Measurements from ENCODE around the gene STARD6. TPM values are rescaled to one million over a fixed set of nuclear protein-coding genes. Genes with fewer than 3 reads are reported as not detected.

Gene STARD6, protein sequence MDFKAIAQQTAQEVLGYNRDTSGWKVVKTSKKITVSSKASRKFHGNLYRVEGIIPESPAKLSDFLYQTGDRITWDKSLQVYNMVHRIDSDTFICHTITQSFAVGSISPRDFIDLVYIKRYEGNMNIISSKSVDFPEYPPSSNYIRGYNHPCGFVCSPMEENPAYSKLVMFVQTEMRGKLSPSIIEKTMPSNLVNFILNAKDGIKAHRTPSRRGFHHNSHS
- not detected for total RNA-seq

DNA sequence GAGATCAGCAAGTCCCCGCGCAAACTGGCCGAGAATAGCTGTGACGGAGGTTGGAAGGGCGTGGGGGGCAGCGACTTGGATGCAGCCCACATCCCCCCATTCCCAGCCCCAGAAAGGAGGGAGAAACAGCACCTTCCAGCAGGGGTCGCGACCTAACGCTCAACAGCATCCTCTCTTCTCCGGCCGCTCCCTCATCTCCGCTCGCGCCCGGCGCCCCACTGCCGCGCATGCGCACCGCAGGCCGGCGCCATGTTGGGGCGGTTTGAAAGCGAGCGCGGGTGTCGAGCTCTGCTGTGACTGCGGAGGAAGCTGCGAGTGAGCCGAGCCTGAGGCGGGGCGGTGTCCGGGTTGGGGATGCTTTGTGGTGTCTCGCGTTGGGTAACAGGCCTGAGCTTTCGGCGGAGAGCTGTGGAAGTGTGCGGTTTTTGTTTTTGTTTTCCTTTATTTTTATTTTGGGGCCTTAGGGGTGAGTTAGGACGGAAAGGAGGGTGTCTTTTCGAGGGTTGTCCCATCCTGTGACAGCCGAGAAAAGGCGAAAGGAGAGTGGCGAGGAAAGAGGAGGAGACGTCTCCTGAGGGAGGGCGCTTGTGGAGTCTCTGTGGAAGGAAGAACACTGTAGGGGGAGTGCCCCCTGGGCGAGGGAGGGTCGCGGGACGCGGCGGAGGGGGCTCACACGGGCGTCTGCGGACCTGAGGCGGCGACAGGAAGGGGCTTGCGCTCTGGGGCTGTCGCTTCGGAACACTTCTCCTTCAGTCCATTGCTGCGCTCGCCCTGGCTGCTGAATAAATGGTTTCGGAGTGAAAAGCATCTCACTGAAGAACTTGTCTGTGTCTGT, at the start of gene STARD6, which contains the start of gene C18orf54:
Gene STARD6 (minus strand): TSS at position 199 of the 835 bp plus-strand sequence. CDS start 3,285 bp downstream, outside the sequence.
Gene C18orf54 (plus strand): TSS at position 247 of the 835 bp plus-strand sequence. CDS start 2,667 bp downstream, outside the sequence.
- Histone ChIP-seq H3K36me3 (no peaks in the 10 kb centered on the region), H3K4me1 (no peaks in the 10 kb centered on the region), H3K4me3 (peak within 1 kb of the TSS; percentile 60), H3K9me3 (no peaks in the 10 kb centered on the region), H3K27ac (peak within 1 kb of the TSS; percentile 44), H3K27me3 (no peaks in the 10 kb centered on the region), H3K9ac (ENCODE audit: low read depth in 2 of 2, low read length in 2 of 2) (peak within 1 kb of the TSS; percentile 74 to 76)
- TF ChIP-seq, protein P1, sequence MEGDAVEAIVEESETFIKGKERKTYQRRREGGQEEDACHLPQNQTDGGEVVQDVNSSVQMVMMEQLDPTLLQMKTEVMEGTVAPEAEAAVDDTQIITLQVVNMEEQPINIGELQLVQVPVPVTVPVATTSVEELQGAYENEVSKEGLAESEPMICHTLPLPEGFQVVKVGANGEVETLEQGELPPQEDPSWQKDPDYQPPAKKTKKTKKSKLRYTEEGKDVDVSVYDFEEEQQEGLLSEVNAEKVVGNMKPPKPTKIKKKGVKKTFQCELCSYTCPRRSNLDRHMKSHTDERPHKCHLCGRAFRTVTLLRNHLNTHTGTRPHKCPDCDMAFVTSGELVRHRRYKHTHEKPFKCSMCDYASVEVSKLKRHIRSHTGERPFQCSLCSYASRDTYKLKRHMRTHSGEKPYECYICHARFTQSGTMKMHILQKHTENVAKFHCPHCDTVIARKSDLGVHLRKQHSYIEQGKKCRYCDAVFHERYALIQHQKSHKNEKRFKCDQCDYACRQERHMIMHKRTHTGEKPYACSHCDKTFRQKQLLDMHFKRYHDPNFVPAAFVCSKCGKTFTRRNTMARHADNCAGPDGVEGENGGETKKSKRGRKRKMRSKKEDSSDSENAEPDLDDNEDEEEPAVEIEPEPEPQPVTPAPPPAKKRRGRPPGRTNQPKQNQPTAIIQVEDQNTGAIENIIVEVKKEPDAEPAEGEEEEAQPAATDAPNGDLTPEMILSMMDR (IDR thresholded peaks at IDR 0.05), result peak; percentile 16
- intact Hi-C loops (cut with DNase I), result no loop called here
- peak; percentile 90 for DNase-seq

DNA sequence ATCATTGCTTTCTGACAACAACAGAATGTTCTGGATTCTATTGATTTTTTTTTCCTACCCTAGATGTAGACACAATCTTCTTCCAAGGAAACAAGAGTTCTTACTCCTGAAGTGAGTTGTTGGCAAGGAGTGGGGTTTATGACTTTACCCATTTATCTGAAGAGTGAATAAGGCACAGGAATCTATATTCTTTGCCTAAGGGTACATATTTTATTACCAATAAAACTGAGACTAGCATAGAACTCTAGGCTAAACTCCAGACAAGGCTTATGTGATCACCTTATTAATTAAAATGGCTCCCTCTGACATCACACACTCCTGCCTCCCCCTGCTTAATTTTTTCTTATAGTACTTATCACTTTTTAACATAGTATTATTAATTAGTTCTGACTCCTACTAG, 47.6 kb upstream of the STARD6 start:
- Histone ChIP-seq H3K4me3 (no peak overlapping the region), H3K4me1 (no peaks in the 10 kb centered on the region), H3K36me3 (no peaks in the 10 kb centered on the region), H3K9me3 (no peaks in the 10 kb centered on the region), H3K27me3 (no peaks in the 10 kb centered on the region), H3K27ac (no peak overlapping the region), H3K9ac (ENCODE audit: low read depth in 2 of 2, low read length in 2 of 2) (no peak overlapping the region)
- TF ChIP-seq, protein P1 (IDR thresholded peaks at IDR 0.05), result no peak
- no peak for DNase-seq
- intact Hi-C loops (cut with DNase I), result no loop called here

DNA sequence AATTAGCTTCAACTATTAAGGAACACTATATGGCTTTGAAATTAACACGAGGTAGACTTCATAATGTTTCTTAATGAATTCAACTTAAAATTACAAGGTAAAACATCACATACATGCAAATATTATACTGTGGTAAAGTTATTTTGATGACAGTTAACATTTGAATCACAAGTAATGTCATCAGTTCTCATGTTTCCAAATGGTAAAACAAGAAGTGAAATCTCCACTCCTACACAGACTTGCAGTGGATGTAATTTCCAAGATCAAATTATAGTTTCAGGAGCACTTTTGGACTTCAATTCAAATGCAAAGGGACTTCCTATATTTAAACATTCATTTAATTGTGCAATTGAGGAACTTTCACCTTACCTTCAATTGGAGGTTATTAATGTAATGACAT, 39.1 kb upstream of the STARD6 start:
- Histone ChIP-seq H3K27ac (no peak overlapping the region), H3K4me3 (no peak overlapping the region), H3K27me3 (no peaks in the 10 kb centered on the region), H3K36me3 (no peaks in the 10 kb centered on the region), H3K4me1 (no peaks in the 10 kb centered on the region), H3K9me3 (no peaks in the 10 kb centered on the region), H3K9ac (ENCODE audit: low read depth in 2 of 2, low read length in 2 of 2) (no peak overlapping the region)
- TF ChIP-seq, protein P1 (IDR thresholded peaks at IDR 0.05), result no peak
- DNase-seq, result no peak
- intact Hi-C loops (cut with DNase I), result no loop called here

DNA sequence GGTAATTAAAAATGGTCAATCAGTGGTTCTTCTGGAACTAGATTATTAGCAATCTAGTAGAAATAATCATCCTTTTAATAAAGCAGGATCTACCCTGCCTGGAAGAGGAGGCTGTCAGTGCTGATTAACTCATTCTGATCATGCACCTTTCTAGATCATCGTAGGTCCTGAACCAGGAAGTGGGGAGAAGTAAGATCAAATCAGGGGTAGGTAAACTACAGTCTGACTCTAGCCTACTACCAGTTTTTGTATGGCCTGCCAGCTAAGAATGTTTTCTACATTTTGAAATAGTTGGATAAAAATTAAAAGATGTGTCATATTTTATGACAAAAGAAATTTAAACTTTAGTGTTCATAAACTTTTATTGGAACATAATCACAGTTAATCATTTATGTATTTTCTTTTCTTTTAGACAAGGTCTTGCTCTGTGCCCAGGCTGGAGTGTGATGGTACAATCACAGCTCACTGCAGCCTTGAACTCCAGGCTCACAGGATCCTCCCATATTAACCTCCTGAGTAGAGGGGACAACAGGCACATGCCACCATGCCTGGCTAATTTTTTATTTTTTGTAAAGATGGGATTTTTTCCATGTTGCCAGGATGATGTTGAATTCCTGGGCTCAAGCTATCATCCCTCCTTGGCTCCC, 36.1 kb upstream of the STARD6 start:
- Histone ChIP-seq H3K9me3 (no peaks in the 10 kb centered on the region), H3K27ac (peak overlapping the region; percentile 41), H3K4me1 (no peaks in the 10 kb centered on the region), H3K4me3 (no peak overlapping the region), H3K27me3 (no peaks in the 10 kb centered on the region), H3K36me3 (no peaks in the 10 kb centered on the region), H3K9ac (ENCODE audit: low read depth in 2 of 2, low read length in 2 of 2) (no peak overlapping the region)
- peak; percentile 41 for DNase-seq
- intact Hi-C loops (cut with DNase I), result no loop called here
- TF ChIP-seq, protein P1 (IDR thresholded peaks at IDR 0.05), result no peak

DNA sequence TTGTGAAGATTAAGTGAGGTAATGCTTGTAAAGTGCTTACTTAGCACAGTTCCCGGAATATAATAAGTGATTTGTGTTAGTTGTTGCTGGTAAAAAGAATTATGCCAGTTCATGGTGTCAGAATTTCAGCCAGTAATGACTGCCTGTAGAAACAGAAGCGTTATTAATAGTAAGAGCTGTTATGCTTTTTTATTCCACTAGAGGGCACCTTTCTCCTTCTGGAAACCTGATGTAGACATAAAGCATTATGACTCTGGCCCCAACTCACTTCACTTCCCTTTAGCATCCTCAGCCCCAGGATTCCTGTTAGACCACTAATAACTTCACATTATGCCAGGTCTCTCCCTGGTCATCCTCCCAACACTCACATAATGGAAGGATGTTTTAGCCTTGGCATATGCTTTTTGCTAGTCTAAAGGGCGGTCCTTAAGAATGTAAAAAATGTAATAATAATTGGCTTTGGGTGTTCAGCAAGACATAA, 34.9 kb upstream of the STARD6 start:
- H3K9me3 ChIP-seq, result no peaks in the 10 kb centered on the region
- H3K4me1 ChIP-seq, result no peaks in the 10 kb centered on the region
- H3K4me3 ChIP-seq, result no peak overlapping the region
- TF ChIP-seq, protein P1 (IDR thresholded peaks at IDR 0.05), result peak; percentile 77
- no peaks in the 10 kb centered on the region for H3K36me3 ChIP-seq
- no peak overlapping the region for H3K9ac ChIP-seq (ENCODE audit: low read depth in 2 of 2, low read length in 2 of 2)
- no peaks in the 10 kb centered on the region for H3K27me3 ChIP-seq
- intact Hi-C loops (cut with DNase I), result no loop called here
- H3K27ac ChIP-seq, result peak overlapping the region; percentile 41
- no peak for DNase-seq
